GM18511 (cell line): ENCODE measurements around the gene HOXD3.

ENCODE experiments used
- ATAC-seq: cut with Tn5 transposase; IDR thresholded peaks from one replicate; pipeline ENCODE4 v1.9.1; 2021; ENCODE audit warnings: mild to moderate bottlenecking, moderate library complexity; ENCODE audit not compliant: unreplicated experiment

The HOXD3 gene

DNA sequence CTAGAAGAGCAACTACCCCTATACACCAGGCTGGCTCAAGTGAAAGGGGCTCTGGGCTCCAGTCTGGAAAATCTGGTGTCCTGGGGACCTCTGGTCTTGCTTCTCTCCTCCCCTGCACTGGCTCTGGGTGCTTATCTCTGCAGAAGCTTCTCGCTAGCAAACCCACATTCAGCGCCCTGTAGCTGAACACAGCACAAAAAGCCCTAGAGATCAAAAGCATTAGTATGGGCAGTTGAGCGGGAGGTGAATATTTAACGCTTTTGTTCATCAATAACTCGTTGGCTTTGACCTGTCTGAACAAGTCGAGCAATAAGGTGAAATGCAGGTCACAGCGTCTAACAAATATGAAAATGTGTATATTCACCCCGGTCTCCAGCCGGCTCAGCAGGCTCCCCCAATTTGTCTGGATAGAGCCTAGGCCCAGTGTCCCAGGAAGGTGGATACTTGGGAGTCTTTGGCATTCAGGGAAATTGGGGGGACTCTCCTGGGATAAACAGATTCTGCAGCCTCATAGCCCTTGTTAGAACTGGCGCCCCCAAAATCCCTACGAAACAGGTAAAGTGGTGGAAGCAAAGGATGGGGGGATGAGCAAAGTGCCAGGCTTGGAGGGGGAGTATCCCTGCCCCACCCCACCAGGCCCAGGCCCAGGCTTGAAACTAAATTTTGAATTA is 8.2 kb upstream of the HOXD3 start:
- no peak for ATAC-seq

DNA sequence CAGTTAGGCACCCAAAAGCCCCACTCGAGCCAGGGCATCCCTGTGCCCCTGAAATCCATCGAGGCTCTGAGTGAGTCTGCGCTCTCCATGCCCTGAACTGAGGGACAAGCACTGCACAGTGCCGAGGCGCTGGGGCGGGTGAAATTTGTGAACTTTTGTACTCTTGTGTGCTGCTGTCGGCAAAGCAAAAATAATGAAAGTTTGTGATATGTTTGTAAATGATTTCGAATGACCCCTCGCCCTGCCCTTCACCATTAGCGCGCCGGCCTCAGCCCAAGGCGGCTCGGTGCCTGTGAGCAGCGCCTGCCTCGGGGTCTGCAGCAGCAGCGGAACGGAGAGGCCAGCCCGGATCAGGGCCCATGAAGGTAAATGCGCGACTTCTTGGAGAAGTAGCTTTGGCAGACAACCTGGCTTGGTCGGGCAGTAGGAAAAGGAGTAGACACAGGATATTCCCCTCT is 7.6 kb upstream of the HOXD3 start:
- no peak for ATAC-seq

DNA sequence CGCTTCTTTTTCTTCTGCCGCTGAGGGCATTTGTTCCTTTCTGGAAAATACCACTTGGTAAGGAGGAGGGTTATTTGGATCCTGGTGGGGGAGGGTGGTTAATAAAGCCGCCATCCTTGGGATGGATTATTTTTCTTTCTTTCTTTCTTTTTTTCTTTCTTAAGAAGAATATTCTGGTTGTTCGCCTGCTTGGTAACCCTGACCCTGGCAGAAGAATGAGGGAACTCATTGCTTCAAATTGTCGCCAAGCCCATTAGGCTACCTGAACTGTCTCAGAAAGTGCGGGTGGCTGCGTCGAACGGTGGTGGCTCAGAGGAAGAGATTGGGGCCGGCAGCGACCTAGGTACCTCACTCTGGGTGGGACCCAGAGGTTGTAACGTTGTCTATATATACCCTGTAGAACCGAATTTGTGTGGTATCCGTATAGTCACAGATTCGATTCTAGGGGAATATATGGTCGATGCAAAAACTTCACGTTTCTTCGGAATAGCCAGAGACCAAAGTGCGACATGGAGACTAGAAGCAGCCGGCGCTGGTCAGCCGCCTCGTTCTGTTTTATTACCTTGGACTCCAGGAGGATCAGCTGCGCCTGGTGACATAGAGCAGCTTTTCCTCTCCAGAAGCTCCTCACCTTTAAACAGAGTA is 7.0 kb upstream of the HOXD3 start:
- ATAC-seq = no peak

DNA sequence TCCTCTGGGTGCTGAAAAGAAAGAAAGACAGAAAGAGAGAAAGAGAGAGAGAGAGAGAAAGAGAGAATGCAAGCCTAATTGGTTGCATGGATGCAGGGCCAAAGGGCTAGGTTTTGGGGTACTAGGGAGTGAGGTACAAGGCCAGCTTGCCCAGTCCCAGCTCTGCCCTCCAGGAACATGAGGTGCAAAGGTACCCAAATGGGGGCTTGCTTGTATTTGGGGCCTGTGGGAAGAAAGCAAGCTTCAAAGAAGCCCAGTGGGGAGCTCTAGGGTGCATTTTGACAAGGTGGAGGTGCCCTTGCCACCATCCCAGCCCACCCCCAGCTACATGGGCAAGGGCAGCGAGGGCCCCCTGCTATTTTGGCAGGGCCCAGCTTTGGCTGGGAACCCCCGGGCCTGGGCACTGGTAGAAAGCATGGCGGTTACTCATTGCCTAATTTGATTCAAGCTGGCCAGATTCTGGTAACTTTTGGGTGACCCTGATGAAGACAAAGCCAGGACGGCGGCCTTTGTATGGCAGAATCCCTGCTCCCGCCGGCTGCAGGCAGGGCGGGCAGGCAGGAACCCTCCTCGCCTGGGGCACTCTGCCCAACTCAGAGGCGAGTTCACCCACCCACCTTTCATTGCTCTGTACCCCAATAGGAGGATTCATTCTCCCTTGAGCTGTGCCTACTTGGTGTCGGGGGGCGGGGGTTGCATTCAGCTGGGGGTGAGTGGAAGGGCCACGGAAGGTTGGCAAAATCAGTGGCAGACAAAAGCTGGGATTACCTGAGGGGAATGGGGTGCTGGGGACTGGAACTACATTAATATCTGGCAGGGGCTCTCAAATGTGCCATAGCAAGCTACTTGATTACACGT is 6.3 kb upstream of the HOXD3 start:
- ATAC-seq = no peak

DNA sequence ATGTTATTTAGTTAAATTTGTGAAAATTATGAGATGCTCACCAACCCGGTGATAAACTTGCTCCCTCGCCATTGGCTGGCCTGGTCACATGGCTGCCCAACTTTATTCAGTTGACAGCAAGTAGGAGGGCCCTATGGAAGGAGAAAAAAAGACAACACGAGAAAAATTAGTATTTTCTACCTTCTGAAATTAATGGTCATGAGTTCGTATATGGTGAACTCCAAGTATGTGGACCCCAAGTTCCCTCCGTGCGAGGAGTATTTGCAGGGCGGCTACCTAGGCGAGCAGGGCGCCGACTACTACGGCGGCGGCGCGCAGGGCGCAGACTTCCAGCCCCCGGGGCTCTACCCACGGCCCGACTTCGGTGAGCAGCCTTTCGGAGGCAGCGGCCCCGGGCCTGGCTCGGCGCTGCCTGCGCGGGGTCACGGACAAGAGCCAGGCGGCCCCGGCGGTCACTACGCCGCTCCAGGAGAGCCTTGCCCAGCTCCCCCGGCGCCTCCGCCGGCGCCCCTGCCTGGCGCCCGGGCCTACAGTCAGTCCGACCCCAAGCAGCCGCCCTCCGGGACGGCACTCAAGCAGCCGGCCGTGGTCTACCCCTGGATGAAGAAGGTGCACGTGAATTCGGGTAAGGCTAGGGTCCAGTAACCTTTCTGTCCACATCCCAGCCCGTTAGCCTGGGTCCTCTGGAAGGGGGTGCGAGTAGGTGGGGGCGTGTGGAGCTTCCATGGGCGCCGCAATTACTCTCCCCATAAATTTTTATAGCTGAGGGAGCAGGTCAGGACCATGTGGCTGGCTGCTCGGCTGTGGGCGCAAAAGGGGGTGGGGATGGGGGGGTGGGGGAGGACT is 5.4 kb upstream of the HOXD3 start, which contains the start of gene HOXD4:
Gene HOXD4, plus strand, starts transcription at position 109 of the 846 bp plus-strand sequence. Its CDS starts 84 bp downstream, at position 193.
- ATAC-seq = no peak

DNA sequence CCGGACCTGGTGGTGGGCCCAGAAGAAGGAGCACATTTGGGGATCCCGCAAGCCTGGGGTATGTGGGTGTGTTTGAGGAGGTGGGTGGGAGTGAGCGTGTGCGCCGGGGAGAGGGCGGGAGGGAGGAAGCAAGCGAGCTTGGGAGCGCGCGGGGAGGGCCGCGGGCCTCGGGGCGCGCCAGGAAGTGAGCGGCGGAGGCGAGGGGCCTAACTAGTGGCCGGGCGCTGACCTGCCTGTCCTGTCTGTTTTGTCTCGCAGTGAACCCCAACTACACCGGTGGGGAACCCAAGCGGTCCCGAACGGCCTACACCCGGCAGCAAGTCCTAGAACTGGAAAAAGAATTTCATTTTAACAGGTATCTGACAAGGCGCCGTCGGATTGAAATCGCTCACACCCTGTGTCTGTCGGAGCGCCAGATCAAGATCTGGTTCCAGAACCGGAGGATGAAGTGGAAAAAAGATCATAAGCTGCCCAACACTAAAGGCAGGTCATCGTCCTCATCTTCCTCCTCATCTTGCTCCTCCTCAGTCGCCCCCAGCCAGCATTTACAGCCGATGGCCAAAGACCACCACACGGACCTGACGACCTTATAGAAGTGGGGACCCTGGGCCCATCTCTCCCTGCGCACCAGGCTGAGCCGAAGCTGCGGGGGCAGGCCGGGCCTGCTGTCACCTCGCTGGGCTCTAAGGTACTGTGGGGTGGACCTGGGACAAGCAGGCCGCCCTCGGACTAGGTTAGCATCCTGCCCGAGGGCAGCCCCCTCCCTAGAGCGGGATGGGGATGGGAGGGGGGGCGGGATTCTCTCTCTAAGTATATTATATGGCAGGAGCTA is 4.5 kb upstream of the HOXD3 start:
- ATAC-seq = no peak

DNA sequence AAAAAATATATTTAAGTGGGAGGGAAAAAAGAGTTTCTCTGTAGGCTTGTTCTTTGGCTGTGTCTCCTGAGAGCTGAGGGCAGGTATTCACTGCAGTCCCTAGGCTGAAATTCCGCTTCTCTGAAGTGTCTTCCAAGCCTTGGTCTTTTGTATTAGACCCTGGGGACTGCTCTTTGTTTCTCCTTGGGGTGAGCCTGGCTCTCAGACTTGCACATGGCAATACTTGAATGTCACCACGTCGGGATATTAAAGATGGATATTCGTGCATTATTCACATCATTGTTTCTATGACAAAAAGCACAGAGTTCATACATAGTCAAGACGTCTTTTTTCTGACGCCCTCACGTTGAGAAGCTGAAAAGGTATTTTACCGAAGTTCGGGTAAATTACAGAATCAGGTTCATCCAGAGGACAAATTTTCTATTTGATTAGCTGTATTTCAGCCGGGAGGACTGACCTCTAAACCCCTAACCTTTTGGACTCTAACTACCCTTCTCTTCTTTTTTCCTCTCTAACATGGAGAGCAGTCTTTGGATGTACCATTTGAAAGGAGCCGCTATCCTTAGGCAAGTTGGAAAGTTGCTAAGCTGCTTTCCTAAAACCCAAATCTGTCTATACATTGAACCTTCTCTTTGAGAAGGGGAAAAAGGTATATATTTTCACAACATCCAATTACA is 2.4 kb upstream of the HOXD3 start:
- ATAC-seq = no peak

DNA sequence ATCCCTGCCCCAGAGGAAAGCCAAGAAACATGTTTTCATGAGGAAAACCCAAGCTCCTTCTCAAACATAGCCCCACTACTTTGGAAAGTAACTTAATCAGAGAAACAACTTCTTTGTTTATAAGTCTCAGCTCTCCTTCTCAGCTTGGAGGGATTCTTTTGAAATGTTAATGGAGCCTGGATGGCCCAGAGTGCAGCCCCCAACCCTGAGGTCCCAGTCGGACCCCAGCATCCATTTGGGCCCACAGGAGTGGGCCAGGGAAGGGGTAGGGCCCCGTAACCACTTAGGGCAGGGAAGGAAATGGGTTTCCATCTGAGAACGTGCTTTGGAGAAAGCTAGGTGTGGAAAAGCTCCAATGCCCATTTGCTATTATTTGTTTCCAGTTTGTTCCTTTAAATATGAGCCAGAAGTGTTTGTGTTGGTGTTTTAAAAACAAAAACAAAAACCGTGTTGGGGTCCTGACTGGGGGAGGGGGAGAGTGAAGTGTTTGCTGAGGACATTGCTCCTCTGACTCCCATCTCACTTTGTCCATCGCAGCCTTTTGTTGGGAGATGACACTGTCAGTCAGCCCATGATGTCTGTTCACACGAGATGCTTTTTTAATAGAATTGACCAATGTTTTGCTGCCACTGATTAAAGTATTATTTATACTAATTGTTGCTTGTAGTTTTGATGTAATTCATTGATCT is 1.6 kb upstream of the HOXD3 start:
- no peak for ATAC-seq

DNA sequence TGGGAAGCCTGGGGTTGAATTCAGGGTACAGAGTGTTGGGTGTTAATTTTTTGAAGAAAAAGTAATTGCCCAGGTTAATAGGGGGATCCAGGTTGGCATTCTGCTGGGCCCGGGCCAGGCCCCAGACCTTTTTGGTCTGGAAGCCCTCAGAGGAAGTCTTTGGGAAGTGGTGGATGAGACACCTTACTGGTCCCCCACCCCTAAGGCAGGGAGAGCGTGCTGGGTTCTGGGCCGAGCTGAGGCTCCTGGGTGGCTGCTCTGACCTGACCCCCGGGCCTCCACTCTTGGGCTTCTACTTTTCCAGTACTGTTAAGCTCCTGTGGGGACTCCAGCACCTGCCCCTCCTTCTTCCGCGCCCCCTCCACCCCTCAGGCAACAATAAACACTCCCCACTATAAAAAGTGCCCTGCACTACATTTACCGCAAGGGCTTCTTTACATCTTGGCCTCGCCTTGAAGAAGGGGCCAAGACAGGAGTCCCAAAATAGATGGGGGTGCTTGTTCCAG is 753 bp upstream of the HOXD3 start:
- no peak for ATAC-seq

DNA sequence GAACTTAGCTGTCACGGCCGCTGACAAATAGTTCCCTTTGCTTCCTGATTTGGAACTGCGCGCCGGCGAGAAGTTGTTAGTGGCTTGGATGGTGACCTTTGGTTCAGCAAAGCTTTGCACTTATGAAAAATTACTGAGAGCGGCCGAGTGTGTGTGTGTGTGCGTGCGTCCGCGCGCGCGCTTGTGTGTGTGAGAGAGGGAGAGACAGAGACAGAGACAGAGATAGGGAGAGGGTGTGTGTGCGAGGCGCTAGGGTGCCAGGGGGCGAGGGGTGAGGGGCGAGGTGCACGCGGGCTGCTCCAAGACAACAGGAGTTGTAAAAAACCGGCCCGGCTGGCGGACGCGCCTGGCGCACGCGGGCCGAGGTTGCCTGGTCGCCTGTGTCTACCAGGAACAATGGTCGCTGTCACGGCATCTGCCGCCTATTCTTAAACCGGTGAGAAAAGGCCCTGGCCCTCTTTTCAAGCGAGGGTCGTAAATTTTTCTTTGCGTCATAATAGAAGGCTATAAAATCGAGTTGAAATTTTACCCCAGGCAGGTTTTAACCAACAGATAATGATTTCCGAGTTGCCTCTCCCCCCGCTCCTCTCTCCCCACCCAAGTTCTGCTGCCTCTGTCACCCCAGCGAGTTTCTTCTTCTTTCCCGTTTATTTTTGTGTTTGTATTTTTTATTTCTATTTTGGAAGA is 535 bp downstream of the HOXD3 start:
- no peak for ATAC-seq

DNA sequence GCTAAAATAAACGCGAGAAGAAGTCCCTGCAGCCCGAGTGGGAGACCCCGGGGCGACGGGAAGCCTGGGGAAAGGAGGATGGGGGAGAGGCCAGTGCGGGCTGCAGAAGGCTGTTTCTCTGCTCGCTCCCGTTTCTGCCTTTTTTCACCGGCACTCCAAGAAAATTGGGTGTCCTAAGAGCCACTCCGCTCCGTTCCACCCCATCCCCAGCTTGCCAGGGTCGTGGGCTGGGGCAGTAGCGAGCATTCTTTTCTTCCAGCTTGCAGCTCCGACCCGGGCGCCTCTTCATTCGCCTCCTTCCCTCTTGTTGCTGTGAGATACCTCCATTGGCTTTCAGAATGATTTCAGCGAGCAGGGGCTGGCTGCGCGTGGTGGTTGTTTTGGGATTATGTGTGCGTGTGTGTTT is 1.1 kb downstream of the HOXD3 start:
- ATAC-seq = no peak

DNA sequence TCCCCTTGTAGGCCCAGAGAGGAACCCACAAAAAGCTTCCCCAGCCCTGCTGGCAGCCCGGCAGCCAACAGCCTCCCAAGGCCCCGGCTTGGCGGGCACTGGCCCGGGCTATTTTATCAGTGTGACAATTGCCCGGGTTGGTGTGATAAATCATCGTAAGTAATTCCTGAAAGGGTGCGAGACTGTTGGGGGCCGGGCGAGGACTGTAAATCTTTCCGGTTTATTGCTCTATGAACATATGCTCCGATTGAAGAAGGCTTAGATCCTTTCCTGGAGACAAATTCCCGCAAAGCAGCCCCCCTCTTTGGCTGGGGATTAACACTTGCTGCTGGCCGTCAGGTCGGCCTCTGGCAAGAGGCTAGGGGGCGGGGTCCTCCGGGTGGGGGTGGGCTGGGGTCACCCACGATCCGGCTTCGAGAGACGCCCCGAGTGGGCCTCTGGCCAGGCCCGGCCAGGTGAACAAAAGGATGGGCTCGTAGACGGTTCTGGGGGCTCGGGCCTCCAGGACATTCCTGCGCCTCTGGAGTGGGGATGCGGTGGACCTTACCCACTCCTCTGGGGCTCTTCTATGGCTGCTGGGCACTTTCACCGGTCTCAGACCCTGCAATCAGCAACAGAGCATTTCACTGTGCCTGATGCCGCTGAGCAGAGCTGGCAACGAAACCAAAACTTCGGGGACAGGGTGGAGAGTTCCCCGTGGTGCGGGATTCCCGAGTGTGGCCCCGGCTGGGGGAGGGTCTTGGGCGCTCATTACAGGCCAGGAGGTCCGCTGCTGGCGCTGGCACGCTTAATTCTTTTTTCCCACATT is 2.0 kb downstream of the HOXD3 start:
- no peak for ATAC-seq

DNA sequence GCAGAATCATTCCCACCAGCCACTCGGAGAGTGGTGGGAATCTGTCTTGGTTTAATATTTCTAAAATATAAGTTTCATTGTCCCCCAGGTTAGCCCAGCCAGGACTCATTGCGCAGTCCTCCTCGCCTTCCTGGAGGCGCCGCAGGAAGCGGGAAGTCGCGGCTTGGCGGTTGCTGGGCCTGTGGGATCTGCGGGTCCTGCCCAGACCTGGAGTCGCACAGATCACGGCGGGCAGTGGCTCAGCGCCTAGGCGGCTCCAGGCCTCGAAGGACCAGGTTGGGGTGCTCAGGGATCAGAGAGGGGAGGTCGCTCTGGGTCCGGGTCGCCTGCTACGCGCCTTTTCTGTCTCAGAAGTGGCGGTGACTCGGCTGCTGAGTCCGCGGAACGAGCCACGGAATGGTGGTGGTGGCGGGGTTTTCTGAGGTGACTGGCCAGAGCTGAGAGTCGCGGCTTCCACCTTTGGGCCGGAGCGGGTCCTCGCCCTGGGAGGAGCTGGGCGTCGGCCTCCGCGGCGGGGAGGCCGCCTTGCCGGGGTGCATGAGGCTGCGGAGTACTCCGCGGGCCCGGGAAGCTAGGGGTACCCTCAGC is 2.6 kb downstream of the HOXD3 start:
- ATAC-seq = no peak

DNA sequence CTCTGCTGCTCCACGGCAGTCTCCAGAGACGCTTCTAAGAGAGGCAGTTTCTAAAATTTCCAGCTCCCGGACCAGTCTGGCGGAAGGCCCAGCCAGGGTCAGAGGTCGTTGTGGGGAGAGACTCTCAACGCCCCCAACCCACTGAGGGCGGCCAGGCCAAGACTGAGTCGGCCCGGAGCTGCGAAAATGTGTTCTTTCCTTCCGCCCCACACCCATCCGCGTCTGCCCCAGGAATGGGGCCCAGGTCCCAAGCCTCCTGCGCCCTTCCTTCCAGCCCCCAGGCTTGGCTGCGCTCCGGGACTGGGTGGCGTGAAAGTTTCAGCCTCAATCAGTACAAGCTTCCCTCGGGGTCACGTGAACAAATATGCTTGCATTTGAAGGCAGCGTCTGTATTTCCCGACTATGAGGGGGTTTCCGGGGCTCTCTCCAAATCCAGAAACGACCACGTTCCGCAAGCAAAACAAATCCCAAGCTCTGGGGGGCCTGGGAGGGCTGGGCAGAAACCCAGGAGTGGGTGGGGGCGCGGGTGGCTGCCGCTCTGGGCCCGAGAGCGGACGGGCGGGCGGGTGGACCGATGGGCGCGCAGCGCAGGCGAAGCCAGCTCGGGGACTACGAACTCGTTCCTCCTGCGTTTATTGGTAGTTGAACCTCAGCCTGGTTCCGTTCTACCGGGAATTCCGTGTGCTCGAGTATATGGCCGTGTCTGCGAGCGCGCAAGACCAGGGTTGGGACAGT is 3.3 kb downstream of the HOXD3 start:
- no peak for ATAC-seq

DNA sequence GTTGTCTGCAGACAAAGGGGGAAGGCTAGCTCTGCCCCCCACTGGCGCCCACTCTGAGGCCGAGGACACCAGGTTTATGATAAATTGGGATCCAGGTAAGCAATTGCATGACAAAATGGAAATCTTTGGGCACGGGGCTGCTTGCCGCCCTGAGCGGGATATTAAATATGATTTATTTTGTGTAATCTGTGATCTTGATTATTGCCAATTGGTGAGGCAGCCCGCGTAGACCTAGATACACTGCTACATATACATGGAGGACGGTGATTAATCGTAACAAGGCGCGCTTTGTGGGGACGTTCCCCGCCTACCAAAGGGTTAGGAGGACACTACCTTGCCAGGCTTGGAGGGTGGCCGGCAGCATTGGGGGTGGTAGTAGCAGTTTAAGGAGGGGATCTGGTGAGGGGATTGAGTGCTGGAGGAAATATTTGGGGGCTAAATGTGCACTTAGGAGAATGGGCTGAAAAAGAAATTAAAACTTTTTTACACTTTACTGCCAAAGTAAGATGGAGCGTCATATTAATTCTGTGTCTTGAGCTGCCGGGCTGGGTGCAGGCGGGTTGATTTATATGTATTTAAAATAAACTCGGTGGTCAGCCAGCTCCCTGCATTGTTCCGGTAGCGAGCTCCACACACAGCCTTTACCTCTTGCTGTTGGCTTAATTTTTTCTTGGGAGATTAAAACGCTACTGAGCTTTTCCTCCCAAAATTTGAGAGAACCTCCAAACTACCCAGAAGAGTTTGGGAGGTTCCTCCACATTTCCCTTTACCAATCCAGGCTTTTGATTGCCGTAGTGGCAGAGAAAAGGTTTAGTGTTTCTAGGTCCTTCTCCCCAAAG is 4.1 kb downstream of the HOXD3 start:
- ATAC-seq = no peak
